HCT116 (cell line): ENCODE data around the gene UBE3C. TPM values are rescaled to one million over a fixed set of nuclear protein-coding genes. Genes with fewer than 3 reads are reported as not detected.

Experiments
- ATAC-seq: fragments of 200-7000 bp; cut with Tn5 transposase; 2 replicates; pipeline ENCODE4 v1.9.1; 2020; ENCODE audit warnings: mild to moderate bottlenecking, moderate library complexity
- BruUV-seq: library from RNA; stranded (reverse); fragments of 400-500 nt; replicated peaks from 2 replicates; lab custom pipeline; 2021; lab: Mats Ljungman, UMichigan
- CTCF ChIA-PET: fragments of 300-600 bp; sonication (Branson Sonifier 250); formaldehyde crosslinking; loops from one replicate; lab custom pipeline; 2021; ENCODE audit warnings: antibody characterized with exemption; lab: Charles Lee
- POLR2A ChIA-PET: fragments of 300-600, 350-600 bp; sonication (Branson Sonifier 250); formaldehyde crosslinking; loops from one replicate; lab custom pipeline; 2021; ENCODE audit warnings: antibody characterized with exemption; lab: Charles Lee
- RAD21 ChIA-PET, 2 experiments: fragments of 300-600 bp; sonication (Branson Sonifier 250); formaldehyde crosslinking; loops; one replicate each; lab custom pipeline; 2023; ENCODE audit warnings: low total read pairs in 2 of 2; ENCODE audit not compliant: uncharacterized antibody in 2 of 2, unreplicated experiment in 2 of 2, low non-redundant PET in 1 of 2; lab: Charles Lee
- DNase-seq: peaks from one replicate; pipeline ENCODE4 v3.0.0-alpha.2; 2010; ENCODE audit warnings: low read depth, low spot score
- H2AFZ ChIP-seq: fragments of 200-600 bp; shearing (Covaris generic), sonication (generic); 2 replicates; pipeline ENCODE4 v1.6.1; 2017; ENCODE audit warnings: low read depth, mixed run types, mixed read lengths, antibody characterized with exemption, low read length; ENCODE audit not compliant: poor library complexity, severe bottlenecking
- H3K27ac ChIP-seq: 2 replicates; pipeline ENCODE4 v1.5.1; 2012; ENCODE audit warnings: low read depth, low read length
- H3K27me3 ChIP-seq: fragments of 200-600 bp; sonication (generic); 2 replicates; pipeline ENCODE4 v1.6.1; 2016; ENCODE audit warnings: mixed run types, low read length, mixed read lengths; ENCODE audit not compliant: insufficient read depth
- H3K36me3 ChIP-seq, 2 experiments: fragments of 200-500 bp in 1 of 2; fragments of 200-600 bp in 1 of 2; sonication (Bioruptor generic) in 1 of 2; sonication (generic) in 1 of 2; 2 replicates each; pipeline versions ENCODE4 v1.5.1 to v1.6.1; 2014 to 2016; ENCODE audit warnings: low read length in 2 of 2, inconsistent platforms in 1 of 2, mixed read lengths in 1 of 2, mixed run types in 1 of 2; ENCODE audit not compliant: insufficient read depth in 2 of 2, control insufficient read depth in 1 of 2
- H3K4me1 ChIP-seq, 2 experiments: fragments of 200-600 bp in 1 of 2; sonication (generic) in 1 of 2; 2 replicates each; pipeline versions ENCODE4 v1.5.1 to v1.6.1; 2012 to 2017; ENCODE audit warnings: low read length in 2 of 2, inconsistent platforms in 1 of 2, mild to moderate bottlenecking in 1 of 2, mixed read lengths in 1 of 2, mixed run types in 1 of 2, moderate library complexity in 1 of 2; ENCODE audit not compliant: insufficient read depth in 2 of 2, control insufficient read depth in 1 of 2
- H3K4me2 ChIP-seq: fragments of 200-600 bp; sonication (generic); 2 replicates; pipeline ENCODE4 v1.6.1; 2017; ENCODE audit warnings: mixed run types, low read length, mixed read lengths
- H3K4me3 ChIP-seq, 2 experiments: fragments of 200-600 bp in 1 of 2; sonication (generic) in 1 of 2; replicated peaks in 1 of 2; 2 replicates each; pipeline ENCODE4 v1.5.1; 2011 to 2016; ENCODE audit warnings: low read length in 2 of 2, control low read depth in 1 of 2, low read depth in 1 of 2, mild to moderate bottlenecking in 1 of 2, mixed read lengths in 1 of 2, mixed run types in 1 of 2
- H3K79me2 ChIP-seq: fragments of 200-600 bp; sonication (generic); 2 replicates; pipeline ENCODE4 v1.6.1; 2017; ENCODE audit warnings: mild to moderate bottlenecking, mixed run types, low read length, moderate library complexity, mixed read lengths; ENCODE audit not compliant: insufficient read depth
- H3K9ac ChIP-seq: fragments of 200-600 bp; sonication (generic); 2 replicates; pipeline ENCODE4 v1.6.1; 2016; ENCODE audit warnings: low read length, mixed read lengths
- H3K9me2 ChIP-seq: fragments of 200-600 bp; sonication (generic), shearing (Covaris generic); 2 replicates; pipeline ENCODE4 v1.6.1; 2017; ENCODE audit warnings: mixed run types, mild to moderate bottlenecking, moderate library complexity; ENCODE audit not compliant: insufficient read depth
- H3K9me3 ChIP-seq, 2 experiments: fragments of 200-500 bp in 1 of 2; fragments of 200-600 bp in 1 of 2; sonication (Bioruptor generic) in 1 of 2; sonication (generic) in 1 of 2; 2 replicates each; pipeline ENCODE4 v1.6.1; 2014 to 2017; ENCODE audit warnings: low read length in 2 of 2, mixed read lengths in 2 of 2, inconsistent platforms in 1 of 2, low read depth in 1 of 2, mild to moderate bottlenecking in 1 of 2, mixed run types in 1 of 2, moderate library complexity in 1 of 2; ENCODE audit not compliant: control insufficient read depth in 1 of 2, insufficient read depth in 1 of 2
- H4K20me1 ChIP-seq: fragments of 200-600 bp; sonication (generic), shearing (Covaris generic); 2 replicates; pipeline ENCODE4 v1.6.1; 2017; ENCODE audit warnings: mixed run types, mild to moderate bottlenecking, moderate library complexity; ENCODE audit not compliant: insufficient read depth
- EZH2 ChIP-seq: fragments of 200-600 bp; sonication (generic); IDR thresholded peaks from 2 replicates; pipeline ENCODE4 v1.6.1; 2017; ENCODE audit warnings: antibody characterized with exemption, mixed run types
- FOSL1 ChIP-seq: IDR thresholded peaks from 2 replicates; pipeline ENCODE4 v1.6.1; 2012; ENCODE audit warnings: low read depth
- POLR2AphosphoS5 ChIP-seq: IDR thresholded peaks from 2 replicates; pipeline ENCODE4 v1.6.1; 2011; ENCODE audit warnings: mild to moderate bottlenecking, low read depth, low read length, moderate library complexity
- RAD21 ChIP-seq: IDR thresholded peaks from 2 replicates; pipeline ENCODE4 v1.6.1; 2012; ENCODE audit warnings: low read depth, mild to moderate bottlenecking
- REST ChIP-seq: IDR thresholded peaks from 2 replicates; pipeline ENCODE4 v1.6.1; 2012; ENCODE audit warnings: low read depth
- SIN3A ChIP-seq: IDR thresholded peaks from 2 replicates; pipeline ENCODE4 v1.6.1; 2012; ENCODE audit warnings: low read depth
- SRF ChIP-seq: IDR thresholded peaks from 2 replicates; pipeline ENCODE4 v1.6.1; 2012; ENCODE audit warnings: low read depth
- YY1 ChIP-seq: IDR thresholded peaks from 2 replicates; pipeline ENCODE4 v1.6.1; 2011; ENCODE audit warnings: low read length, low read depth, moderate library complexity, mild to moderate bottlenecking; ENCODE audit not compliant: insufficient replicate concordance; ENCODE audit errors: extremely low read depth
- ZNF274 ChIP-seq: fragments of 200-500 bp; sonication (Bioruptor generic); IDR thresholded peaks from 2 replicates; pipeline ENCODE4 v1.6.1; 2014; ENCODE audit warnings: mild to moderate bottlenecking, low read depth, low read length, inconsistent platforms
- intact Hi-C: fragments of 100-400 bp; cut with micrococcal nuclease; formaldehyde crosslinking; loops from 2 replicates; pipeline ENCODE4 v1.10.0; 2022
- total RNA-seq: library from RNA; stranded (reverse); gene quantifications from one replicate; pipeline ENCODE4 v1.2.1, GENCODE V29; 2021; ENCODE audit not compliant: unreplicated experiment
- TF ChIP-seq, protein P1 (sequence below): IDR thresholded peaks from 2 replicates; pipeline ENCODE4 v1.6.1; 2012
- TF ChIP-seq, protein P2 (sequence below): IDR thresholded peaks from 2 replicates; pipeline ENCODE4 v1.6.1; 2011; ENCODE audit warnings: mild to moderate bottlenecking, low read length, moderate library complexity; ENCODE audit not compliant: insufficient replicate concordance; ENCODE audit errors: extremely low read depth
- TF ChIP-seq, protein P3 (sequence below), 3 experiments: fragments of 200-600 bp in 1 of 3; sonication (generic) in 1 of 3; IDR thresholded peaks in 2 of 3; conservative IDR thresholded peaks in 1 of 3; 2 replicates each; pipeline ENCODE4 v1.5.1; 2012 to 2017; ENCODE audit warnings: low read depth in 2 of 3, low read length in 2 of 3, antibody characterized with exemption in 1 of 3, borderline replicate concordance in 1 of 3, control low read depth in 1 of 3, mild to moderate bottlenecking in 1 of 3, mixed read lengths in 1 of 3, mixed run types in 1 of 3, moderate library complexity in 1 of 3; ENCODE audit not compliant: insufficient read depth in 1 of 3

The UBE3C gene
- total RNA-seq, 1 experiment from 2014 or later: 68.3 TPM

DNA sequence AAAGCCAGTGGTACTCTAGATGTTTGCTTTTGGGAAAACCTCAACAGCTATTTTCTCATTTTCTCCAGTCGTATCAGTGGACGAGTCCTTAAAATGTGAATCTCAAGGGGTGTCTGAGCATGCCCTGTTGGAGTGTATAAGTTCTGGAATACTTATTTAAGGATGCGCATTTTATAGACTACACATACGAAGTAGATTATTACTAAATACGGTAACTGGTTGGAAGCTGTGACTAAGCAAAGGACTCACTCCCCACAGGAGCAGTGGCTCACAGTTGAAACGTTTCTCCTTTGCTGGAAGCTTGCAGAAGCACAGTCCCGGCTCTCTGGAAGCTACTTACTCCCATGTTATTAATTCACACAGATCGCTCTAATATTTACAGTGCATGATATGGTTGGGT lies 107.3 kb downstream of the UBE3C start:
- ChIA-PET RAD21 (no interaction called here), POLR2A (no interaction called here), CTCF (interaction anchor here (1.2 kb wide), 1 partner anchor 9 kb away, joined by 3 read pairs; no protein-coding TSS in a partner anchor)
- intact Hi-C loops: no loop called here
- Histone ChIP-seq H3K27ac (no peak overlapping the region), H3K4me1 (no peaks in the 10 kb centered on the region), H3K9me2 (no peaks in the 10 kb centered on the region), H2AFZ (no peak overlapping the region), H3K27me3 (no peaks in the 10 kb centered on the region), H3K79me2 (peaks cover 17% of the 10 kb centered on the region), H3K36me3 (peaks cover 0 to 12% of the 10 kb centered on the region in 2 experiments; a peak in 1 of 4 replicates), H3K4me2 (no peak overlapping the region), H3K9ac (no peak overlapping the region), H4K20me1 (no peaks in the 10 kb centered on the region), H3K9me3 (no peaks in the 10 kb centered on the region), H3K4me3 (no peak overlapping the region)
- TF ChIP-seq REST: no peak
- no peak for TF ChIP-seq SRF
- TF ChIP-seq RAD21: no peak
- no peak for TF ChIP-seq SIN3A
- TF ChIP-seq, protein P1, sequence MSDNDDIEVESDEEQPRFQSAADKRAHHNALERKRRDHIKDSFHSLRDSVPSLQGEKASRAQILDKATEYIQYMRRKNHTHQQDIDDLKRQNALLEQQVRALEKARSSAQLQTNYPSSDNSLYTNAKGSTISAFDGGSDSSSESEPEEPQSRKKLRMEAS: no peak
- TF ChIP-seq, protein P2, sequence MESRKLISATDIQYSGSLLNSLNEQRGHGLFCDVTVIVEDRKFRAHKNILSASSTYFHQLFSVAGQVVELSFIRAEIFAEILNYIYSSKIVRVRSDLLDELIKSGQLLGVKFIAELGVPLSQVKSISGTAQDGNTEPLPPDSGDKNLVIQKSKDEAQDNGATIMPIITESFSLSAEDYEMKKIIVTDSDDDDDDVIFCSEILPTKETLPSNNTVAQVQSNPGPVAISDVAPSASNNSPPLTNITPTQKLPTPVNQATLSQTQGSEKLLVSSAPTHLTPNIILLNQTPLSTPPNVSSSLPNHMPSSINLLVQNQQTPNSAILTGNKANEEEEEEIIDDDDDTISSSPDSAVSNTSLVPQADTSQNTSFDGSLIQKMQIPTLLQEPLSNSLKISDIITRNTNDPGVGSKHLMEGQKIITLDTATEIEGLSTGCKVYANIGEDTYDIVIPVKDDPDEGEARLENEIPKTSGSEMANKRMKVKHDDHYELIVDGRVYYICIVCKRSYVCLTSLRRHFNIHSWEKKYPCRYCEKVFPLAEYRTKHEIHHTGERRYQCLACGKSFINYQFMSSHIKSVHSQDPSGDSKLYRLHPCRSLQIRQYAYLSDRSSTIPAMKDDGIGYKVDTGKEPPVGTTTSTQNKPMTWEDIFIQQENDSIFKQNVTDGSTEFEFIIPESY: no peak
- no peak for TF ChIP-seq YY1
- TF ChIP-seq EZH2: no peak
- TF ChIP-seq, protein P3, sequence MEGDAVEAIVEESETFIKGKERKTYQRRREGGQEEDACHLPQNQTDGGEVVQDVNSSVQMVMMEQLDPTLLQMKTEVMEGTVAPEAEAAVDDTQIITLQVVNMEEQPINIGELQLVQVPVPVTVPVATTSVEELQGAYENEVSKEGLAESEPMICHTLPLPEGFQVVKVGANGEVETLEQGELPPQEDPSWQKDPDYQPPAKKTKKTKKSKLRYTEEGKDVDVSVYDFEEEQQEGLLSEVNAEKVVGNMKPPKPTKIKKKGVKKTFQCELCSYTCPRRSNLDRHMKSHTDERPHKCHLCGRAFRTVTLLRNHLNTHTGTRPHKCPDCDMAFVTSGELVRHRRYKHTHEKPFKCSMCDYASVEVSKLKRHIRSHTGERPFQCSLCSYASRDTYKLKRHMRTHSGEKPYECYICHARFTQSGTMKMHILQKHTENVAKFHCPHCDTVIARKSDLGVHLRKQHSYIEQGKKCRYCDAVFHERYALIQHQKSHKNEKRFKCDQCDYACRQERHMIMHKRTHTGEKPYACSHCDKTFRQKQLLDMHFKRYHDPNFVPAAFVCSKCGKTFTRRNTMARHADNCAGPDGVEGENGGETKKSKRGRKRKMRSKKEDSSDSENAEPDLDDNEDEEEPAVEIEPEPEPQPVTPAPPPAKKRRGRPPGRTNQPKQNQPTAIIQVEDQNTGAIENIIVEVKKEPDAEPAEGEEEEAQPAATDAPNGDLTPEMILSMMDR (IDR thresholded peaks at IDR 0.05 in 2 of 3, conservative IDR thresholded peaks at IDR 0.05 in 1 of 3; ENCODE audit: borderline replicate concordance in 1 of 3, insufficient read depth in 1 of 3, low read depth in 2 of 3, low read length in 2 of 3): no peak
- TF ChIP-seq ZNF274: no peak
- no peak for TF ChIP-seq FOSL1
- no peak for TF ChIP-seq POLR2AphosphoS5
- DNase-seq (no peak), ATAC-seq (no peak)
- no TSS peak for BruUV-seq
